IMR-90 (cell line): ENCODE measurements around the gene PRAMEF12. TPM values are rescaled to one million over a fixed set of nuclear protein-coding genes. Genes with fewer than 3 reads are reported as not detected.

Experiments used
- ATAC-seq: fragments of 200-7000 bp; cut with Tn5 transposase; 2 replicates; pipeline ENCODE4 v1.9.1; 2020; ENCODE audit warnings: low read depth, mild to moderate bottlenecking, moderate library complexity
- BruUV-seq: library from RNA; stranded (reverse); fragments of 400-500 nt; replicated peaks from 2 replicates; lab custom pipeline; 2021; lab: Mats Ljungman, UMichigan
- CTCF ChIA-PET: fragments of 300-600 bp; formaldehyde crosslinking; extraction: SDS; loops from one replicate; lab custom pipeline; 2021; ENCODE audit warnings: antibody characterized with exemption; lab: Yijun Ruan, JAX
- POLR2A ChIA-PET: fragments of 300-600 bp; sonication (Branson Sonifier 250); formaldehyde crosslinking; loops from one replicate; lab custom pipeline; 2022; ENCODE audit warnings: antibody characterized with exemption; ENCODE audit not compliant: unreplicated experiment; lab: Charles Lee
- DNase-seq: peaks from one replicate; pipeline ENCODE4 v3.0.0; 2013
- H2AFZ ChIP-seq: replicated peaks from 2 replicates; pipeline ENCODE3; 2013; ENCODE audit warnings: low read length, mild to moderate bottlenecking; ENCODE audit not compliant: poor library complexity
- H2AK5ac ChIP-seq: 2 replicates; pipeline ENCODE4 v1.6.1; 2013; ENCODE audit warnings: low read depth, low read length, inconsistent platforms
- H2AK9ac ChIP-seq: replicated peaks from 2 replicates; pipeline ENCODE3; 2013; ENCODE audit warnings: mild to moderate bottlenecking, low read depth, low read length, moderate library complexity; ENCODE audit not compliant: poor library complexity
- H2BK120ac ChIP-seq: 2 replicates; pipeline ENCODE4 v1.6.1; 2013; ENCODE audit warnings: low read depth, low read length, inconsistent platforms
- H2BK15ac ChIP-seq: 3 replicates; pipeline ENCODE4 v1.6.1; 2013; ENCODE audit warnings: low read depth, low read length, inconsistent platforms
- H2BK20ac ChIP-seq: 2 replicates; pipeline ENCODE4 v1.6.1; 2013; ENCODE audit warnings: low read depth, mild to moderate bottlenecking, inconsistent platforms, low read length, moderate library complexity
- H2BK5ac ChIP-seq: 2 replicates; pipeline ENCODE4 v1.6.1; 2013; ENCODE audit warnings: mild to moderate bottlenecking, low read depth, low read length, inconsistent platforms; ENCODE audit not compliant: poor library complexity, severe bottlenecking
- H3K14ac ChIP-seq: replicated peaks from 2 replicates; pipeline ENCODE4 v1.6.1; 2013; ENCODE audit warnings: low read depth, low read length, inconsistent platforms
- H3K18ac ChIP-seq: 2 replicates; pipeline ENCODE4 v1.6.1; 2013; ENCODE audit warnings: low read depth, low read length, control low read depth
- H3K23ac ChIP-seq: 2 replicates; pipeline ENCODE4 v1.6.1; 2013; ENCODE audit warnings: low read depth, low read length, inconsistent platforms
- H3K27ac ChIP-seq: 2 replicates; pipeline ENCODE4 v1.5.1; 2013; ENCODE audit warnings: mild to moderate bottlenecking, control low read depth, low read length; ENCODE audit not compliant: insufficient read depth
- H3K27me3 ChIP-seq: 2 replicates; pipeline ENCODE4 v1.6.1; 2013; ENCODE audit warnings: low read length; ENCODE audit not compliant: control insufficient read depth, insufficient read depth
- H3K36me3 ChIP-seq: 2 replicates; pipeline ENCODE4 v1.6.1; 2013; ENCODE audit warnings: low read length, mixed read lengths; ENCODE audit not compliant: control insufficient read depth, insufficient read depth
- H3K4ac ChIP-seq: 2 replicates; pipeline ENCODE4 v1.6.1; 2013; ENCODE audit warnings: low read depth, low read length, inconsistent platforms
- H3K4me1 ChIP-seq: 2 replicates; pipeline ENCODE4 v1.6.1; 2013; ENCODE audit warnings: low read length, mixed read lengths; ENCODE audit not compliant: control insufficient read depth, insufficient read depth
- H3K4me2 ChIP-seq: 2 replicates; pipeline ENCODE4 v1.6.1; 2013; ENCODE audit warnings: low read depth, mild to moderate bottlenecking, control low read depth, low read length, moderate library complexity
- H3K4me3 ChIP-seq: 2 replicates; pipeline ENCODE4 v1.5.1; 2013; ENCODE audit warnings: low read depth, mild to moderate bottlenecking, control low read depth, low read length, moderate library complexity; ENCODE audit not compliant: insufficient read depth
- H3K56ac ChIP-seq: 2 replicates; pipeline ENCODE4 v1.6.1; 2013; ENCODE audit warnings: low read length, inconsistent platforms; ENCODE audit not compliant: insufficient read depth; ENCODE audit errors: extremely low read depth
- H3K79me1 ChIP-seq, 2 experiments: 2 replicates each; pipeline ENCODE4 v1.6.1; 2013; ENCODE audit warnings: low read length in 2 of 2, inconsistent platforms in 1 of 2, low read depth in 1 of 2
- H3K9ac ChIP-seq: 2 replicates; pipeline ENCODE4 v1.6.1; 2013; ENCODE audit warnings: low read depth, low read length, control low read depth
- H3K9me1 ChIP-seq: 2 replicates; pipeline ENCODE4 v1.6.1; 2013; ENCODE audit warnings: low read length, inconsistent platforms; ENCODE audit not compliant: insufficient read depth
- H3K9me3 ChIP-seq: 2 replicates; pipeline ENCODE4 v1.6.1; 2013; ENCODE audit warnings: low read length; ENCODE audit not compliant: control insufficient read depth, insufficient read depth
- H4K20me1 ChIP-seq: 2 replicates; pipeline ENCODE4 v1.6.1; 2013; ENCODE audit warnings: low read length, inconsistent platforms; ENCODE audit not compliant: insufficient read depth
- H4K5ac ChIP-seq: 2 replicates; pipeline ENCODE4 v1.6.1; 2013; ENCODE audit warnings: mild to moderate bottlenecking, low read depth, low read length, control low read depth
- H4K8ac ChIP-seq, 2 experiments: 2 replicates each; pipeline ENCODE4 v1.6.1; 2013; ENCODE audit warnings: low read depth in 2 of 2, low read length in 2 of 2, control low read depth in 1 of 2, inconsistent platforms in 1 of 2
- H4K91ac ChIP-seq: 2 replicates; pipeline ENCODE4 v1.6.1; 2013; ENCODE audit warnings: low read depth, low read length, inconsistent platforms; ENCODE audit not compliant: insufficient read depth
- POLR2A ChIP-seq: IDR thresholded peaks from 2 replicates; pipeline ENCODE4 v1.6.1; 2012; ENCODE audit warnings: mild to moderate bottlenecking, low read depth, low read length
- WGBS, 2 experiments: methylation state at CpG; one replicate each; pipeline versions ENCODE4 v1.1.5 to v1.1.7; 2013; ENCODE audit warnings: missing lambda C conversion rate in 2 of 2; ENCODE audit not compliant: insufficient read length in 1 of 2; ENCODE audit errors: extremely low coverage in 2 of 2; 5-methylcytosine and 5-hydroxymethylcytosine counted together
- dilution Hi-C: fragments of 300-500 bp; cut with HindIII; formaldehyde crosslinking; loops from one replicate; pipeline ENCODE4 v1.14.3; 2018; ENCODE audit warnings: low sequenced_read_pairs; ENCODE audit not compliant: unreplicated experiment
- in situ Hi-C: fragments of 300-500 bp; cut with MboI; formaldehyde crosslinking; loops from 3 replicates; pipeline ENCODE4 v1.14.3; 2019; ENCODE audit warnings: low sequenced_read_pairs, inconsistent platforms, mixed read lengths
- intact Hi-C: fragments of 100-400 bp; cut with micrococcal nuclease; formaldehyde crosslinking; loops from 2 replicates; pipeline ENCODE4 v1.10.0; 2022
- polyA plus RNA-seq, 3 experiments: library from polyadenylated mRNA; depleted of rRNA; stranded (reverse); fragments of >200 nt; gene quantifications; 2 replicates each; pipeline ENCODE4 v1.2.3, GENCODE V29; 2012; ENCODE audit warnings: low replicate concordance in 1 of 3
- total RNA-seq: library from RNA; depleted of rRNA; stranded (reverse); fragments of >200 nt; gene quantifications from 2 replicates; pipeline ENCODE4 v1.2.3, GENCODE V29; 2012
- TF ChIP-seq, protein P1 (sequence below): fragments of 150-350 bp; IDR thresholded peaks from 2 replicates; pipeline ENCODE4 v1.6.1; 2017; ENCODE audit warnings: mild to moderate bottlenecking, antibody characterized with exemption, low read length, low read depth
- TF ChIP-seq, protein P2 (sequence below): fragments of 150-350 bp; IDR thresholded peaks from 2 replicates; pipeline ENCODE4 v1.6.1; 2016; ENCODE audit warnings: low read depth, mild to moderate bottlenecking, low read length, moderate library complexity, borderline replicate concordance

PRAMEF12 gene
- total and polyA plus RNA-seq, 2 of the 4 experiments (the other 2 are of a cell fraction), result not detected

DNA sequence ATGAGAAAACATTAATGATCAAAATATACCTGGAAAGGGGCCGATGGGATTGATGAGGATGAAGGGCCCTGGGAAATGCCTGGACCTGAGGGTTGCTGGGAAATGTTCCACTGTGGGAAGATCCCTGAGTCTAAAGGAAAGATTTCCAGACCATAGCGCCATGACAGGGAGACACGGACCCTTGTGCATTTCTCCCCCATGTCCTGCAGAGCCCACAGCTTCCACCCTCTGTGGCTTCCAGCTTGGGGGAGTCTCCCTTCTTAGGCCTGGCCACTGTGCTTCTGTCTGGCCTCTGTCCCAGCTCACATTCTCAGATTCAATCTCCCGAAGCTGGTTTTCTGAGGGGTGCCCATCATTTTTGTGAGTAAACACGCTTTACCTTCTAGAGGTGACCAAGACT lies 1.0 kb upstream of the PRAMEF12 start:
- in situ Hi-C loops, result no loop called here
- H3K23ac ChIP-seq, result no peak overlapping the region
- H3K56ac ChIP-seq, result no peak overlapping the region
- ATAC-seq (no peak), DNase-seq (no peak)
- H3K9ac ChIP-seq, result no peak overlapping the region
- H2AK5ac ChIP-seq, result no peak overlapping the region
- no peak overlapping the region for H2AFZ ChIP-seq
- H4K20me1 ChIP-seq, result no peaks in the 10 kb centered on the region
- H3K4me2 ChIP-seq, result no peak overlapping the region
- no peak overlapping the region for H3K14ac ChIP-seq
- no peak overlapping the region for H2BK20ac ChIP-seq
- no peaks in the 10 kb centered on the region for H3K36me3 ChIP-seq
- TF ChIP-seq POLR2A, result no peak
- TF ChIP-seq, protein P1, sequence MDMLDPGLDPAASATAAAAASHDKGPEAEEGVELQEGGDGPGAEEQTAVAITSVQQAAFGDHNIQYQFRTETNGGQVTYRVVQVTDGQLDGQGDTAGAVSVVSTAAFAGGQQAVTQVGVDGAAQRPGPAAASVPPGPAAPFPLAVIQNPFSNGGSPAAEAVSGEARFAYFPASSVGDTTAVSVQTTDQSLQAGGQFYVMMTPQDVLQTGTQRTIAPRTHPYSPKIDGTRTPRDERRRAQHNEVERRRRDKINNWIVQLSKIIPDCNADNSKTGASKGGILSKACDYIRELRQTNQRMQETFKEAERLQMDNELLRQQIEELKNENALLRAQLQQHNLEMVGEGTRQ, result no peak
- TF ChIP-seq, protein P2, sequence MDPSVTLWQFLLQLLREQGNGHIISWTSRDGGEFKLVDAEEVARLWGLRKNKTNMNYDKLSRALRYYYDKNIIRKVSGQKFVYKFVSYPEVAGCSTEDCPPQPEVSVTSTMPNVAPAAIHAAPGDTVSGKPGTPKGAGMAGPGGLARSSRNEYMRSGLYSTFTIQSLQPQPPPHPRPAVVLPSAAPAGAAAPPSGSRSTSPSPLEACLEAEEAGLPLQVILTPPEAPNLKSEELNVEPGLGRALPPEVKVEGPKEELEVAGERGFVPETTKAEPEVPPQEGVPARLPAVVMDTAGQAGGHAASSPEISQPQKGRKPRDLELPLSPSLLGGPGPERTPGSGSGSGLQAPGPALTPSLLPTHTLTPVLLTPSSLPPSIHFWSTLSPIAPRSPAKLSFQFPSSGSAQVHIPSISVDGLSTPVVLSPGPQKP, result no peak
- H3K27ac ChIP-seq, result no peak overlapping the region
- no peaks in the 10 kb centered on the region for H3K27me3 ChIP-seq
- no peak overlapping the region for H4K5ac ChIP-seq
- dilution Hi-C loops, result no loop called here
- H3K4me3 ChIP-seq, result no peak overlapping the region
- CTCF ChIA-PET, result no interaction called here
- H3K18ac ChIP-seq, result no peak overlapping the region
- no peak overlapping the region for H2BK5ac ChIP-seq
- POLR2A ChIA-PET, result no interaction called here
- H4K8ac ChIP-seq, result no peak overlapping the region
- H3K9me3 ChIP-seq, result peaks cover 43% of the 10 kb centered on the region
- no peak overlapping the region for H3K4ac ChIP-seq
- intact Hi-C loops, result no loop called here
- BruUV-seq, result no TSS peak
- WGBS, 2 experiments, result 60% methylated on average over 1 of the region's 5 CpGs; no CpG with 5 or more reads in 1 of the 2 experiments
- H3K4me1 ChIP-seq, result no peaks in the 10 kb centered on the region
- no peaks in the 10 kb centered on the region for H3K9me1 ChIP-seq
- H4K91ac ChIP-seq, result no peak overlapping the region
- H2AK9ac ChIP-seq, result no peak overlapping the region
- no peak overlapping the region for H2BK15ac ChIP-seq
- H3K79me1 ChIP-seq, result no peaks in the 10 kb centered on the region
- H2BK120ac ChIP-seq, result no peak overlapping the region
